Colon (tissue), 2 donors: ENCODE data around the gene PTPRCAP.
"Not testable (repeated sequence)": the region's sequence is repeated elsewhere in the genome, so short reads cannot be mapped to it uniquely, and the experiment has no call there.

Experiments used
- FAIRE-seq: peaks from 2 replicates; lab custom pipeline; 2012; peaks lifted over from hg19 to GRCh38; lab: Jason Lieb, UNC
- donor health status: control.
- donor health status: control.

Gene PTPRCAP, protein sequence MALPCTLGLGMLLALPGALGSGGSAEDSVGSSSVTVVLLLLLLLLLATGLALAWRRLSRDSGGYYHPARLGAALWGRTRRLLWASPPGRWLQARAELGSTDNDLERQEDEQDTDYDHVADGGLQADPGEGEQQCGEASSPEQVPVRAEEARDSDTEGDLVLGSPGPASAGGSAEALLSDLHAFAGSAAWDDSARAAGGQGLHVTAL

DNA sequence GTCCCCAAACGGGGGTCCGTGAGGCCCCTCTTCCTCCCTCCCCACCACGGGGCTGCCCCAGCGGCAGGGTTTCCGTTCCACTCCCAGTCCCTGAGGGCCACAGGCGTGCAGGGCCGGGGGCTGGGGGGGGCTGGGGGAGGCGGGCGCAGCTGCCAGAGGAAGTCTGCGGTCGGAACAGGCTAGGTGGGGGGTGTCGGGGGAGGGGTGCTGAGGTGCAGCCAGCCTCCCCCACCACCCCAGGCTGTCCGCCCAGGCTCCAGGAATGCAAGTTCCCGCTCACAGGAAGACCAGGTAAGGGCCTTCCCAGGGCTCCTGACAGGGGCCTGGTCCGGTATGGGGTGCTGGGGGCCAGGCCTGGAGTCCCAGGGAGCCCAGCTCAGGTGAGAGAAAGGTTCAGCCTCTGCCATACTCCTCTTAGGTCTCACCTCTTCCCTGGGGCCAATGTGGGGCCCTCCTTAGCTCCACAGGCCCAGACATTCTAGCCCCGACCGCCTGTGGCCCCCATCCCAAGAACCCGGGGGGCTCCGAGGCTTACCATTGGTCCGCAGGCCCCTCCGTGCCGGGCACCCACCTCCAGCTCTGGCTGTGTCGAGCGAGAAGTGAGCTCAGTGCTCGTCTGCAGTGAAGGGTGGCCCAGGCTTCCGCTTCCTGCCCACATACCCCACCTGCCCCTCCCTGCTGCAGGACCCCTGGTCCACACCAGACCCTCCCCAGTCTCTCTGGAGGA lies at the start of gene PTPRCAP:
Gene PTPRCAP (minus strand): TSS at position 601 of the 727 bp plus-strand sequence. CDS start 63 bp downstream, at position 538.
- FAIRE-seq, result no peak

DNA sequence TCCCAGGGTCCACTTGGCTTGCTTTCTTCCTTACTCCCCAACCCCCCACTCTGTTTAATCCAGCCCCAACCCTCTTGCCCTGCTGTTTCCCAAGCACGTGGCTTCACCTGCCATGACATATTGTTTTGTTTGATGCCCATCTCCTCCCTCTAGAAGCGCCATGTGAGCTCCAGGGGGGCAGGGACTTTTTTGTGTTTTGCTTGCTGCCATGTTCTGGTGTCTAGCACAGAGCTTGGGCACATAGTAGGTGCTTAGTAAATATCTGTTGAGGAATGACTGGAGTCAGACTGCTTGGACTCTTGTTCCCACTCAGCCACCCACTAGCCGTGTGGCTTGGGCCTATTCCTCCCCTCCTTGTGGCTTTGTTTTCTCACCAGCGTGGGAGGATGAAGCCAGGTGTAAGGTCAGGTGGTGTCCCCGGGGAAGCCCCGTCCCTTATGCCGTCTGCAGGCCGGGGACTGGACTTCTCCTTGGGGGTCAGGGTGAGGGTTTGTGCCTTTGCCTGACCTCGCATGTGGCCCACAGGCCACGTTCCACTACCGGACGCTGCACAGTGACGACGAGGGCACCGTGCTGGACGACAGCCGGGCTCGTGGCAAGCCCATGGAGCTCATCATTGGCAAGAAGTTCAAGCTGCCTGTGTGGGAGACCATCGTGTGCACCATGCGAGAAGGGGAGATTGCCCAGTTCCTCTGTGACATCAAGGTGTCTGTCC lies 49.2 kb upstream of the PTPRCAP start:
- FAIRE-seq, result no peak

DNA sequence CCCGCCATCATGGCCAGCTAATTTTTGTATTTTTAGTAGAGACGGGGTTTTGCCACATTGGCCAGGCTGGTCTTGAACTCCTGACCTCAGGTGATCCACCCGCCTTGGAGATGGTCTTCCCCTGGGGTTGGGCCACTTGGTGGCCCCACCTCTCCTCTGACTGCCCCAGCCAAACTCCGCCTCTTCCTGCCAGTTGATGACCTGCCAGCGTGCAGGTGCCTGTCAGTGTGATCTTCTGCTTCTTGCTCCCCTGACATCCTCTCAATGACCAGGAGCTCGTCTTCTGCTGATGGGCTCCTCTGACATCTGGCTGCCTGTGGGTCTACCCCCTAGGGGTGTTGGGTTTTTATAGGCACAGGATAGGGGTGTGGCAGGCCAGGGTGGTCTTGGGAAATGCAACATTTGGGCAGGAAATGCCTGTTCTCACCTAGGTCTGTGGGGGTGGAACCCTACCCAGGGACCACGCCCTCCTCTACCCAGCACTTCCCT lies 48.4 kb upstream of the PTPRCAP start:
- FAIRE-seq, result not testable (repeated sequence)

DNA sequence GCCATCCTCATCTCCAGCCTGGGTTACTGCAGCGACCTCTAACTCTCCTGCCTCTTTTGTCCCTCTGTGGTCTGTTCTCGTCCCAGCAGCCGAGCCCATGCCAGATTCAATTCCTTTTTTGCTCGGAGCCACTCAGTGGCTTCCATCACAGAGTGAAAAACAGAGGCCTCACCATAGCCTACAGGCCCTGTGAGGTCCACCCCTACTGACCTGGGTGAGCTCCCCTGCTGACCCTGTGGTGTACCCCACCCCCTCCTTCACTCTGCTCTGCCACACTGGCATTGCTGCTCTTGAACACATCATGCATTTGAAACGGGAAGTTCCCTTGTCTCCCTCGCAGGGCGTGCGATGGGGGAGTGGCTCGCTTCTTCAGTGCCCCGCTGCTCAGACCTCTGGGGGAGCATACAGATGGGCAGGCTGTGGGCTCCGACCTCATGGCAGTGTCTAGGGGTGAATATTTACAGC lies 47.4 kb upstream of the PTPRCAP start:
- FAIRE-seq, result no peak

DNA sequence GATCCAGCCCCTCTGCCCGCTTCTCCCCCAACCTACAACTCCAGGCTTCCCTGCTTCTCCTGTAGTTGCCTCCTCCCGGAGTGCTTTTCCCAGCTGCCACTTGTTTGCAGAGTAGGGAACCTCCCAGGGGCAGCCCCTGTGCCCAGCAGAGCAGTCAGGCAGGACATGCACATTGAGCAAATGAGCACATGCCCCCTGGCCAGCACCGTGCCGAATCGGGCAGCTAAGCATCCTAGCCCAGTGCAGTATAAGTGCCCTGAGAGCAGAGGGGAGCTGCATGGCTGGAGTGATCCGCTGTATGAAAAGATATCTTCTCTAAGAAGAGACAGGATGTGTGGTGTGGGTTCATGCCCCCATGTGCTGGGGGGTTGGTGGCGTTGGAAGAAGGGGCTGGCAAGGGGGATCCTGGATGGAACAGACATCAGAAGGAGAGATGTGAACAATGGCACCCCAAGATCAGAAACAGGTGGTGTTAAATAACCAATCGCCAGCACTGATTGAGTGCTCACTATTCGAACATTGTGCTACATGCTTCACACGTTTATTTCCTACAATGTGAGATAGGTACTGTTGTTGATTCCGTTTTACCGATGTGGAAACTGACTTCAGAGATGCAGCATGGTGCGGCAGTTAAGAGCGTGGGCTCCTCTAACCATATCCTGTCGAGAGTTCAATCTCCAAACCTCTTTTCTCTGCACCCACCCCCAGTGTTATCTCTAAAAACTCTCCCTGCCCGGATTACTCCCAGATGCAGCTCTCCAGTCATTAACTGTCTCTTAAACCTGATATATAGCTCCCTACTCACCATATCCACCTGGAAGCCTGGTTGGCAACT lies 46.6 kb upstream of the PTPRCAP start:
- no peak for FAIRE-seq

DNA sequence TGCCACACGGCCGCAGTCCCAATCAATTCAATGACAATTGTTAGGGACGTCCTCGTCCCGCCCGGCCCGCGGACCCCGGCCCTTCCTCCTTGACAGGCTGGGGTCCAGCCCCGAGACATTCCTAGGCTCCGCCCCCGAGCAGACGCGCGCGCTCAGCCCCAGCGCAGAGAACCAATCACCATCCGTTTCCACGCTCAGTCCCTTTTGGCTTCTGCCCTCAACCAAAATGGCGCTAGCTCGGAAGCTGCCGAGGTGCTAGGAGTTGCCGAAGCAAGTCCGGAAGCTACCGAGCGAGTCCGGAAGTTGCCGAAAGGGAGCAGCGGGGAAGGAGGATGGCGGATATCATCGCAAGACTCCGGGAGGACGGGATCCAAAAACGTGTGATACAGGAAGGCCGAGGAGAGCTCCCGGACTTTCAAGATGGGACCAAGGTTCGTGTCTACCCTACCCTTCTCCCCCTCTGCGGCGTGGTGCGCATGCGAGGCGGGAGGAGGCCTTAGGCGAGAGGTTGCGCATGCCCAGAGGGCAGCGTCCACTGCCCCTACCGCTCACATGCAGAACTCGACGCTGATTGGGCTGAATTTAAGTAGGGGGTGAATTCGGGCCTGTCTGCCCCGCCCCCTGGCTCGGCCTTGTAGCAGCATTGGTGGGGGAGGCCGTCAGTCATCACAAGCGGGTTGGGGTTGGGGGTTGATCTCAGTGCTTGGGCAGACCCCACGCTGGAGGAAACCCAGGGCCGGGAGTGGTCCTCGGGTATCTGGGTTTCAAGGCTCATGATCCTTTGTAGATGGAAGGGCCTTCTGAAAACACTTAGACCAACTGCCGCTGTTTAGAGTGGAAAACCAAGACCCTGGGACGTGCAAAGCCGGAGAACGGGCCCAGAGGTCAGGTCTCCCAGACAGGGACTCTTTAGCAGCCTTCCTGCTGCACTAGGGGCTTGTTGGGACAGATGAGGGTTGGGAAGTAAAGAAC lies 45.6 kb upstream of the PTPRCAP start, which contains the start of gene AIP:
Gene AIP (plus strand): TSS at position 200 of the 972 bp plus-strand sequence. CDS start 133 bp downstream, at position 333.
- FAIRE-seq, result no peak

DNA sequence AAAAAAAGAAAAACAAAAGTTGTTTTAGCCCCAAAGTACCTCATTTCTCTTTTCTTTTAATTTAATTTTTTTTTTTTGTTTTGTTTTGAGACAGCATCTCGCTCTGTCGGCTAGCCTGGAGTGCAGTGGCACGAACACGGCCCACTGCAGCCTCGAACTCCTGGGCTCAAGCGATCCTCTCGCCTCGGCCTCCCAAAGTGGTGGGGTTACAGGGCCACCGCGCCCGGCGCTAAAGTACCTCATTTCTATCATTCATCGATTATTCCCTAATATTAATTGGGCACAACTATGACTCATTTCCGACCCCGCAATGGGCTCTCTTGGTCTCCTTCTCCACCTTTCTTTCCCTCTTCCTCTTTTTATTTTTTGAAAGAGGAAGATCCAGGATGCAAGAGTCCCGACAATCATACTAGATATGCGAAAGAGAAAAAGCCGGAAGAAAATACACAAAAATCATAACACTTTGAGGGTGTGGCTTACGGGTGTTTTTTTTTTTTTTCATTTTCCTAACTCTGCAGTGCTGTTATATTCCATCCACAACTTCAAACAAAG lies 44.9 kb upstream of the PTPRCAP start:
- FAIRE-seq, result no peak

DNA sequence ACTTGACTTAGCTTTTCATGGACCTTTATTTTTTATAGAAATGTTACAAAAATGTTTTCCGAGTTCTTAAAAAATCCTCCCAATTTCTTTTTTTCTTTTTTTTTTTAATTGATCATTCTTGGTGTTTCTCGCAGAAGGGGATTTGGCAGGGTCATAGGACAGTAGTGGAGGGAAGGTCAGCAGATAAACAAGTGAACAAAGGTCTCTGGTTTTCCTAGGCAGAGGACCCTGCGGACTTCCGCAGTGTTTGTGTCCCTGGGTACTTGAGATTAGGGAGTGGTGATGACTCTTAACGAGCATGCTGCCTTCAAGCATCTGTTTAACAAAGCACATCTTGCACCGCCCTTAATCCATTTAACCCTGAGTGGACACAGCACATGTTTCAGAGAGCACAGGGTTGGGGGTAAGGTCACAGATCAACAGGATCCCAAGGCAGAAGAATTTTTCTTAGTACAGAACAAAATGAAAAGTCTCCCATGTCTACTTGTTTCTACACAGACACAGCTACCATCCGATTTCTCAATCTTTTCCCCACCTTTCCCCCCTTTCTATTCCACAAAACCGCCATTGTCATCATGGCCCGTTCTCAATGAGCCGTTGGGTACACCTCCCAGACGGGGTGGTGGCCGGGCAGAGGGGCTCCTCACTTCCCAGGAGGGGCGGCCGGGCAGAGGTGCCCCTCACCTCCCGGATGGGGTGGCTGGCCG lies 40.0 kb upstream of the PTPRCAP start:
- not testable (repeated sequence) for FAIRE-seq

DNA sequence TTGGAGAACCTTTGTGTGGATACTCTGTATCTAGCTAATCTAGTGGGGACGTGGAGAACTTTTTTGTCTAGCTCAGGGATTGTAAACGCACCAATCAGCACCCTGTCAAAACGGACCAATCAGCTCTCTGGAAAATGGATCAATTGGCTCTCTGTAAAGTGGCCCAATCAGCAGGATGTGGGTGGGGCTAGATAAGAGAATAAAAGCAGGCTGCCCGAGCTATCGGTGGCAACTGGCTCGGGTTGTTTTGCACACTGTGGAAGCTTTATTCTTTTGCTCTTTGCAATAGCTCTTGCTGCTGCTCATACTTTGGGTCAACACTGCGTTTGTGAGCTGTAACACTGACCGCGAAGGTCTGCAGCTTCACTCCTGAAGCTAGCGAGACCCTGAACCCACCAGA lies 39.2 kb upstream of the PTPRCAP start:
- not testable (repeated sequence) for FAIRE-seq

DNA sequence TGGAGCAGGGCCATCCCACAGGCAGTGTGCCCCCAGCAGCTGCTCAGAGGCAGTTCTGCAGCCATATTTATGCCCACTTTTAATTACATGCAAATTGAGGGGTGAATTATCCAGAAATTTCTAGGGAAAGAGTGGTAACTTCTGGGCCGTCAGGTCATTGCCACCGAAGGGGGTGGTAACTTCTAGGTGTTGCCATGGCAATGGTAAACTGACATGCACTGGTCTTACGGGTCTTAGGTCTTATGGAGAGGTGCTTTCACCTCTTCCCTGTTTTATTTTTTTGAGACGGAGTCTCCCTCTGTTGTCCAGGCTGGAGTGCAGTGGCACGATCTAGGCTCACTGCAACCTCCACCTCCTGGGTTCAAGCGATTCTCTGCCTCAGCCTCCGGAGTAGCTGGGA lies 35.4 kb upstream of the PTPRCAP start:
- FAIRE-seq, result no peak

DNA sequence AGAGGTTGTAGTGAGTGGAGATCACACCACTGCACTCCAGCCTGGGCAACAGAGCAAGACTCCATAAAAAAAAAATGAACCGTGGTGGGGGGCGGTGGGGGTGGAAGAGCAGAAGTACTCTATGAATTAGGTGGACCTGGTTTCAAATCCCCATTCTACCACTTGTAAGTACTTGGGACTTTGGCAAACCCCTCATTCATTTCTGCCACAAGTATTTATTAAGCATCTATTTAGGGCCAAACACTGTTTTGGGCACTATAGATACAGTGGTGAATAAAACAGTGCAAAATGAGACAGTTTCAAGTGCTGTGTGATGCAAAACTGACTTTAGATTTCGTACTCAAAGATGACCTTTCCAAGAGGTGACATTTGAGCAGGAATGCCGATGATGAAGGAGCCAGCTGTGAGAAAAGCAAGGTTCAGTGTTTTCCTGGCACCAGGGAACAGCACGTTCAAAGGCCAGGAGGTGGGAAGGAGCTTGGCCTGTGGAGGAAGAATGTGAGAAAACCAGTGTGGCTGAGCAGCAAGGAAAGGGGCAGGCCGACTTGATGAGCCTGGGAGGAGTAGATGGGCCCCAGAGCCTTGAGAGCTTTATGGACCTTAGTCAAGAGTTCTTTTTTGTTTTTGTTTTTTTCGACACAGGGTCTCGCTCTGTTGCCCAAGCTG lies 33.0 kb upstream of the PTPRCAP start:
- no peak for FAIRE-seq

DNA sequence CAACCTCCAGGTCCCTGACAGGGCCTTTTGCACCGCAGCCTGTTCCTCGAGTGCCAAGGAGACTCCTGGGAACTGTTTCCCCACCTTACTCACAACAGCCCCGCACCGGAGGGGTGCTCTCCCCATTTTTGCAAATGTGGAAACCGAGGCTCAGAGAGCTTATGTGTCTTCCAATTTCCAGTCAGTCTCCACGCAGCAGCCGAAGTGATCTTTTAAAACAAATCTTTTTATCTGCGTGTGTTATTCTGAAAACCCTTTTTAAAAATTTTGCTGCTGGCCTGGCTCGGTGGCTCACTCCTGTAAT lies 32.0 kb upstream of the PTPRCAP start:
- FAIRE-seq, result no peak

DNA sequence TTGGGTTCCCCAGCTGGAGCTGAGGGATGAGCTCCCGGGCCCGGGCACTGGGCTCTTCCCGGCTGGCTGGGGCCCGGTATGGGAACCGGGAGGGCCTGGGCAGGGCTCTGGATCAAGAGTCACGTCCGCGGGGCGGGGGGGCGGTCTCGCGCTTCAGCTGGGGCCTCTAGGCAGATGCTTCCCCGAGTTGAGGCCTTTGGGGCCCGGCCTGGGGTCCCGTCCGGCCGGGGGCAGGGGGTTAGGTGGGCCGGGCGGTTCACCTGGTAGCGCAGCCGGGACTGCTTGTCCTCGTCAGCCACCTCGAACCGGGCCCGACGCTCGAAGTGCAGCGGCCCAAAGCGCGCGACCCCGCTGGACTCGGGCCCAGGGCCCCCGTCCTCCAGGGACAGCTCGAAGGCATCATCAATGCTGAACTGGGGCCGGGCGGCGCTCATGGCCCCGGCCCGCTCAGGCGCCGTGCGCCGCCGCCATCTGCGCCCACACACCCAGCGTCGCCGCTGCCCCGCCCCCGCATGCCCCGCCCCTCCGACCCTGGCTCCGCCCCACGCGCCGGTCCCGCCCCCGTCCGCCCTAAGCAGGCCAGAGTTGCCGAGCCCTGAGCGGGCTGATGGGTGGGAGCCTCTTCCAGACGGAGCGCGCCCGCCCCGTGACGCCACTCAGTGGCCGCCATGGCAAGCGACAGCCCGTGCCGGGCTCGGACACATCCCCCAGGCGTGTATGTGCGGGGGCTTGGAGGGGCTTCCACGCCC lies 31.5 kb upstream of the PTPRCAP start, which contains the start of gene TMEM134:
Gene TMEM134 (minus strand): TSS at position 493 of the 749 bp plus-strand sequence. CDS start 59 bp downstream, at position 434.
- FAIRE-seq, result no peak

DNA sequence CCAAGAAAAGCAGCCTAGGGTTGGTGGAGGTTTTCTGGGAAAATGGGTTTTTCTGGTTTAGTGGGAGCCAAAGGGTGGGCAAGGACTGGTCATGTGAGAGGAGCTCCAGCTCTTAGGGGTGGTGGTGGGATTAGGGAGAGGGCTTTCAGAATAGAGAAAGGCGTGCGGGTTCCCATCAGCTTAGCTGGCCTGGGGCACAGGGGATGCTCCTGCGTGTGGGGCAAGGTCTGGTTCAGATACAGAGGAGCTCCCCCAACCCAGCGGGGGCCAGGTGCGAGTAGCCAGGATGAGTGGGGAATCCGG lies 30.9 kb upstream of the PTPRCAP start:
- FAIRE-seq, result no peak

DNA sequence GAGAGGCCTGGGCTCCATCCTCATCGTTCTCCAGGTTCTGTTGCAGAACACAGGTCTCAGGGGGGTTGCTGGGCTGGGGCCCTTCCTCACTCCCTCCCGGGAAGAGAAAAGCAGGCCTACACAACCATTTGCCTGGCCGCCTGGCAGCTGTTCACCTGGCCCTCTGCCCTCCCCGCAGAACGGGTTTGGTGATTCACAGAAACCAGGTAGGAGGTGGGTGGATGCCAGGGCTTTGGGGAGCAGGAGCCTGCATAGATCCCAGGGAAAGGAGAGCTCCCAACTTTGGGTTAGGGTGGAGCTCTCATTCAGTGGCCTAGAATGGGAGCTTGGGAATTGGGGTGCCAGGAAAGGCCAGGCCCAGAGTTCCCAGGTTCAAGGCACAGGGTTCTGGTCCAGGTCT lies 30.6 kb upstream of the PTPRCAP start:
- FAIRE-seq, result no peak

DNA sequence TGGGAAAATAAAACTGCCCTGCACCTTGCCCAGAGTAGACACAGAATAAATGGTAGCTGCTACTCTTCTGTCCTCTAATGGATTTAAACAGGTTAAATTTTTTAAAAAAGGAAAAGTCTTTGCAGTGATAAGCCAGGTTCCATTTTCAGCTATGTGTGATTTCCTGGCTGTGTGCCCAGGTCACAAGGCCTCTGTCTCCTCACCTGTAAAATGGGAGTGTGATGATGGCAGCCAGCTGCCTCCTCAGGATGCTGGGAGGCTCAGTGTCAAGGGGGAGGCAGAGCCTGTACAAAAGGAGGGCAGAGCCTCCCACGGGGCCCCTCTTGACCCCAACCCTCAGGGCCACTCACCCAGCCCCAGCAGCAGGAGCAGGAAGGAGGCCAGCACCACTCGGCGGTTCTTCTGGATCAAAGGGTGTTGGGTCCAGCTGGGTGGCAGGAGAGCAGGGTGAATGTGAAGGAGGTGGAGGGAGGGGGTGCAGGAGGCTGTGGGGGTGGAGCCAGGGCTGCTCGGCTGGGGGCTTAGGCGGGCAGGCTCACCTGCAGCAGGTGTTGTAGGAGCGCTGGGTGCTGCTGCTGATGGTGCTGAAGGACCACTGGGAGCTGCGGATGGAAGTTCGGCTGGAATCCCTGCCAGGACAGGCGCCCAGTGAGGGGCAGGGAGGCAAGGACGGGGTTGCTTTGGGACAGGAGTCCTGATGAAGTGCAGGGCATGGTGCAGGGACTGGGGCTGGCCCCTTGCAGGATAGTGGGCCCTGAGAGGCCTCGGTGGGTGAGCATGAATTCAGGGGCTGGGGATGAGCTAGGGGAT lies 29.7 kb upstream of the PTPRCAP start:
- FAIRE-seq, result no peak

DNA sequence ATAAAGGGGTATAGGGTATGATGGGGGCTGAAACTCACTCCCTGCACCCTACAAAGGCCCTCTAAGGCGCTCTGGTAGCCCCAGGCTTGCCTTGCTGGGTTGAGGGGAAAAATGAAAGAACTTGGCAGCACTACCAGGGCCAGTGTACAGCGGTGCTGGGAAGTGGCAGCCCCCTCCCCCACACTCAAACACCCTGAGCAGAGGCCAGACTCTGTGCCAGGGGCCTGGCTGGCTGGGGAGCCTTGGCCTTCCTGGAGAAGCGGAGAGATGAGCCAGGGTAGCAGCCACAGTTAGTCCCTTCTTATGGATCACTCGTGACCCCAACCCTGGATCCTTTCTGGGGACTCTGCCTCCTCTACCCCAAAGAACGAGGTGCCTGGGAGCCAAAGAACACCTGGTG lies 28.9 kb upstream of the PTPRCAP start:
- no peak for FAIRE-seq

DNA sequence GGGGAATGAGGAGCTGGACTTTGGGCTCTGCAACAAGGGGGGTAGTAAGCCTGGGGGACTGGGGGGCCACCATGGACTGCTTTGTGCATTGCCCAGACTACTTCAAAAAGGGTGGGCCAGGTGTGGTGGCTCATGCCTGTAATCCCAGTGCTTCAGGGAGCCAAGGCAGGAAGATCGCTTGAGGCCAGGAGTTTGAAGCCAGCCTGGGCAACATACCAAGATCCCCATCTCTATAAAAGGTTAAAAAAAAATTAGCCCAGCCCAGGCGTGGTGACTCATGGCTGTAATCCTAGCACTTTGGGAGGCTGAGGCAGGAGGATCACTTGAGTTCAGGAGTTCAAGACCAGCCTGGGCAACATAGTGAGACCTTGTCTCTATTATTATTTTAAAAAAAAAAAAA lies 28.0 kb upstream of the PTPRCAP start:
- FAIRE-seq, result not testable (repeated sequence)
